GM23338 (cell line): Measurements from ENCODE around the gene OR5H1. TPM values are rescaled to one million over a fixed set of nuclear protein-coding genes. Genes with fewer than 3 reads are reported as not detected.

Experiments
- ATAC-seq: fragments of 200-7000 bp; cut with Tn5 transposase; 3 replicates; pipeline ENCODE4 v1.9.1; 2020
- DNase-seq: peaks from one replicate; pipeline ENCODE4 v3.0.0-alpha.2; 2015; ENCODE audit warnings: low spot score
- H2AFZ ChIP-seq: fragments of 200-600 bp; sonication (generic); 2 replicates; pipeline ENCODE4 v1.8.0; 2016; ENCODE audit warnings: antibody characterized with exemption, mild to moderate bottlenecking, moderate library complexity
- H3F3A ChIP-seq: fragments of 200-600 bp; sonication (generic); replicated peaks from 2 replicates; pipeline ENCODE4 v1.8.0; 2017; ENCODE audit warnings: antibody characterized with exemption, mixed run types, low read depth
- H3K27ac ChIP-seq: fragments of 200-600 bp; sonication (generic); 2 replicates; pipeline ENCODE4 v1.6.1; 2016; ENCODE audit warnings: low read depth
- H3K27me3 ChIP-seq: fragments of 200-600 bp; sonication (generic); 2 replicates; pipeline ENCODE4 v1.8.0; 2016; ENCODE audit warnings: mild to moderate bottlenecking, mixed run types, moderate library complexity; ENCODE audit not compliant: insufficient read depth
- H3K36me3 ChIP-seq: fragments of 200-600 bp; sonication (generic); 2 replicates; pipeline ENCODE4 v1.8.0; 2016; ENCODE audit warnings: mild to moderate bottlenecking; ENCODE audit not compliant: insufficient read depth
- H3K4me1 ChIP-seq: fragments of 200-600 bp; sonication (generic); 2 replicates; pipeline ENCODE4 v1.8.0; 2016; ENCODE audit warnings: mild to moderate bottlenecking, moderate library complexity; ENCODE audit not compliant: insufficient read depth
- H3K4me2 ChIP-seq: fragments of 200-600 bp; sonication (generic); 2 replicates; pipeline ENCODE4 v1.7.1; 2017; ENCODE audit warnings: mixed run types
- H3K4me3 ChIP-seq: fragments of 200-600 bp; sonication (generic); 2 replicates; pipeline ENCODE4 v1.6.1; 2016; ENCODE audit warnings: mixed run types
- H3K79me2 ChIP-seq: fragments of 200-600 bp; sonication (generic); replicated peaks from 2 replicates; pipeline ENCODE4 v1.8.0; 2017; ENCODE audit warnings: mild to moderate bottlenecking; ENCODE audit not compliant: insufficient read depth
- H3K9me2 ChIP-seq: fragments of 200-600 bp; sonication (generic); 2 replicates; pipeline ENCODE4 v1.8.0; 2017; ENCODE audit not compliant: insufficient read depth
- H4K20me1 ChIP-seq: fragments of 200-600 bp; sonication (generic); replicated peaks from 2 replicates; pipeline ENCODE4 v1.8.0; 2017; ENCODE audit warnings: mild to moderate bottlenecking; ENCODE audit not compliant: insufficient read depth
- H3K27ac Mint-ChIP-seq: 2 replicates; pipeline ENCODE4 v1.8.0; 2020; ENCODE audit warnings: inconsistent platforms, mild to moderate bottlenecking, moderate library complexity, mixed read lengths
- H3K27me3 Mint-ChIP-seq: 3 replicates; pipeline ENCODE4 v1.8.0; 2022; ENCODE audit warnings: low read depth, mild to moderate bottlenecking, moderate library complexity, mixed read lengths, inconsistent platforms; ENCODE audit not compliant: insufficient read depth, poor library complexity
- H3K36me3 Mint-ChIP-seq: 3 replicates; pipeline ENCODE4 v1.8.0; 2021; ENCODE audit warnings: low read depth, mild to moderate bottlenecking, inconsistent platforms, moderate library complexity, mixed read lengths
- H3K4me1 Mint-ChIP-seq: 3 replicates; pipeline ENCODE4 v1.8.0; 2020; ENCODE audit warnings: mild to moderate bottlenecking, inconsistent platforms, mixed read lengths
- H3K4me3 Mint-ChIP-seq: 3 replicates; pipeline ENCODE4 v1.8.0; 2021; ENCODE audit warnings: moderate library complexity, mild to moderate bottlenecking, inconsistent platforms, mixed read lengths
- H3K9me3 Mint-ChIP-seq: 3 replicates; pipeline ENCODE4 v1.8.0; 2020; ENCODE audit warnings: moderate library complexity, mild to moderate bottlenecking, inconsistent platforms, mixed read lengths
- EZH2 ChIP-seq: fragments of 200-600 bp; sonication (generic); IDR thresholded peaks from one replicate; pipeline ENCODE4 v1.8.0; 2017; ENCODE audit warnings: antibody characterized with exemption, mild to moderate bottlenecking, low read depth; ENCODE audit not compliant: unreplicated experiment
- EZH2phosphoT487 ChIP-seq: fragments of 200-600 bp; sonication (generic); IDR thresholded peaks from one replicate; pipeline ENCODE4 v1.8.1; 2018; ENCODE audit warnings: antibody characterized with exemption; ENCODE audit not compliant: unreplicated experiment
- JUNB ChIP-seq: IDR thresholded peaks from one replicate; pipeline ENCODE4 v1.6.1; 2016; ENCODE audit warnings: antibody characterized with exemption; ENCODE audit not compliant: unreplicated experiment
- NANOG ChIP-seq: IDR thresholded peaks from 2 replicates; pipeline ENCODE4 v1.6.1; 2016; ENCODE audit warnings: antibody characterized with exemption, borderline replicate concordance
- POLR2AphosphoS5 ChIP-seq: IDR thresholded peaks from 2 replicates; pipeline ENCODE4 v1.6.1; 2016; ENCODE audit warnings: antibody characterized with exemption, low read depth
- REST ChIP-seq: IDR thresholded peaks from one replicate; pipeline ENCODE4 v1.6.1; 2018; ENCODE audit warnings: antibody characterized with exemption; ENCODE audit not compliant: unreplicated experiment
- STAT1 ChIP-seq: IDR thresholded peaks from one replicate; pipeline ENCODE4 v1.6.1; 2016; ENCODE audit warnings: antibody characterized with exemption; ENCODE audit not compliant: unreplicated experiment
- ZNF114 ChIP-seq: fragments of 250-450 bp; sonication (Bioruptor Pico); IDR thresholded peaks from 2 replicates; pipeline ENCODE4 v1.5.0; 2020; ENCODE audit warnings: mild to moderate bottlenecking, moderate library complexity
- long read RNA-seq: library from polyadenylated mRNA; unstranded; transcript quantifications from one replicate; pipeline ENCODE4 v2.0.0, GENCODE V29; 2020; ENCODE audit not compliant: unreplicated experiment
- polyA plus RNA-seq: library from polyadenylated mRNA; unstranded; fragments of >200 nt; fragmentation: Nextera tagmentation; extraction: Ambion mirVana; gene quantifications from 2 replicates; pipeline ENCODE4 v1.2.1, GENCODE V29; 2016
- total RNA-seq: library from RNA; depleted of rRNA; stranded (reverse); fragments of >200 nt; shearing (Covaris generic); gene quantifications from 2 replicates; pipeline ENCODE4 v1.2.3, GENCODE V29; 2014; rRNA removed
- TF ChIP-seq, protein P1 (sequence below): IDR thresholded peaks from 2 replicates; pipeline ENCODE4 v1.6.1; 2016; ENCODE audit warnings: antibody characterized with exemption
- TF ChIP-seq, protein P2 (sequence below), 2 experiments: fragments of 200-600 bp in 1 of 2; sonication (generic) in 1 of 2; conservative IDR thresholded peaks; 2 replicates each; pipeline versions ENCODE4 v1.5.1 to v1.6.1; 2016 to 2017; ENCODE audit warnings: antibody characterized with exemption in 2 of 2, low read depth in 2 of 2, mild to moderate bottlenecking in 2 of 2, moderate library complexity in 1 of 2

OR5H1 gene
- total RNA-seq (not detected in 2 replicates), polyA plus RNA-seq (not detected in 2 replicates)
- long read RNA-seq = 0 reads

GRCh38 chr3:98130421-98130820, at the start of gene OR5H1:
OR5H1 (plus strand) TSS chr3:98130721; CDS start chr3:98132698, 1,977 bp downstream.
- no peaks in the 10 kb centered on the region for H3K79me2 ChIP-seq
- H3K9me2 ChIP-seq = no peaks in the 10 kb centered on the region
- no peak within 1 kb of the TSS for H2AFZ ChIP-seq
- H3K36me3 Mint-ChIP-seq = no peaks in the 10 kb centered on the region
- H3K4me1 ChIP-seq = no peaks in the 10 kb centered on the region
- H3K27me3 Mint-ChIP-seq = no peaks in the 10 kb centered on the region
- H3K9me3 Mint-ChIP-seq = no peaks in the 10 kb centered on the region; the same call in 2 of the 3 replicates
- ATAC-seq (no peak), DNase-seq (no peak)
- H3K4me2 ChIP-seq = no peak within 1 kb of the TSS
- no peaks in the 10 kb centered on the region for H3F3A ChIP-seq
- no peak within 1 kb of the TSS for H3K27ac ChIP-seq
- H4K20me1 ChIP-seq = no peaks in the 10 kb centered on the region
- no peak within 1 kb of the TSS for H3K4me3 ChIP-seq
- no peaks in the 10 kb centered on the region for H3K27me3 ChIP-seq
- H3K27ac Mint-ChIP-seq = no peak within 1 kb of the TSS
- H3K4me3 Mint-ChIP-seq = no peak within 1 kb of the TSS
- no peaks in the 10 kb centered on the region for H3K36me3 ChIP-seq
- no peaks in the 10 kb centered on the region for H3K4me1 Mint-ChIP-seq
- TF ChIP-seq NANOG (no peak), REST (no peak), ZNF114 (CRISPR knock-in tag) (no peak), EZH2phosphoT487 (no peak), EZH2 (no peak), POLR2AphosphoS5 (no peak), STAT1 (no peak), JUNB (no peak)
- TF ChIP-seq, protein P1, sequence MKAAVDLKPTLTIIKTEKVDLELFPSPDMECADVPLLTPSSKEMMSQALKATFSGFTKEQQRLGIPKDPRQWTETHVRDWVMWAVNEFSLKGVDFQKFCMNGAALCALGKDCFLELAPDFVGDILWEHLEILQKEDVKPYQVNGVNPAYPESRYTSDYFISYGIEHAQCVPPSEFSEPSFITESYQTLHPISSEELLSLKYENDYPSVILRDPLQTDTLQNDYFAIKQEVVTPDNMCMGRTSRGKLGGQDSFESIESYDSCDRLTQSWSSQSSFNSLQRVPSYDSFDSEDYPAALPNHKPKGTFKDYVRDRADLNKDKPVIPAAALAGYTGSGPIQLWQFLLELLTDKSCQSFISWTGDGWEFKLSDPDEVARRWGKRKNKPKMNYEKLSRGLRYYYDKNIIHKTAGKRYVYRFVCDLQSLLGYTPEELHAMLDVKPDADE = no peak
- TF ChIP-seq, protein P2, sequence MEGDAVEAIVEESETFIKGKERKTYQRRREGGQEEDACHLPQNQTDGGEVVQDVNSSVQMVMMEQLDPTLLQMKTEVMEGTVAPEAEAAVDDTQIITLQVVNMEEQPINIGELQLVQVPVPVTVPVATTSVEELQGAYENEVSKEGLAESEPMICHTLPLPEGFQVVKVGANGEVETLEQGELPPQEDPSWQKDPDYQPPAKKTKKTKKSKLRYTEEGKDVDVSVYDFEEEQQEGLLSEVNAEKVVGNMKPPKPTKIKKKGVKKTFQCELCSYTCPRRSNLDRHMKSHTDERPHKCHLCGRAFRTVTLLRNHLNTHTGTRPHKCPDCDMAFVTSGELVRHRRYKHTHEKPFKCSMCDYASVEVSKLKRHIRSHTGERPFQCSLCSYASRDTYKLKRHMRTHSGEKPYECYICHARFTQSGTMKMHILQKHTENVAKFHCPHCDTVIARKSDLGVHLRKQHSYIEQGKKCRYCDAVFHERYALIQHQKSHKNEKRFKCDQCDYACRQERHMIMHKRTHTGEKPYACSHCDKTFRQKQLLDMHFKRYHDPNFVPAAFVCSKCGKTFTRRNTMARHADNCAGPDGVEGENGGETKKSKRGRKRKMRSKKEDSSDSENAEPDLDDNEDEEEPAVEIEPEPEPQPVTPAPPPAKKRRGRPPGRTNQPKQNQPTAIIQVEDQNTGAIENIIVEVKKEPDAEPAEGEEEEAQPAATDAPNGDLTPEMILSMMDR (conservative IDR thresholded peaks at IDR 0.05; ENCODE audit: low read depth in 2 of 2) = no peak
